C4-2B (cell line): ENCODE measurements around the gene MRPL50.

ENCODE experiments used
- ZFX ChIP-seq: fragments of 450-650 bp; IDR thresholded peaks from 2 replicates; pipeline ENCODE4 v1.6.1; 2017
- TF ChIP-seq, protein P1 (sequence below): fragments of 450-650 bp; conservative IDR thresholded peaks from 2 replicates; pipeline ENCODE4 v1.5.1; 2017; ENCODE audit warnings: mild to moderate bottlenecking

DNA sequence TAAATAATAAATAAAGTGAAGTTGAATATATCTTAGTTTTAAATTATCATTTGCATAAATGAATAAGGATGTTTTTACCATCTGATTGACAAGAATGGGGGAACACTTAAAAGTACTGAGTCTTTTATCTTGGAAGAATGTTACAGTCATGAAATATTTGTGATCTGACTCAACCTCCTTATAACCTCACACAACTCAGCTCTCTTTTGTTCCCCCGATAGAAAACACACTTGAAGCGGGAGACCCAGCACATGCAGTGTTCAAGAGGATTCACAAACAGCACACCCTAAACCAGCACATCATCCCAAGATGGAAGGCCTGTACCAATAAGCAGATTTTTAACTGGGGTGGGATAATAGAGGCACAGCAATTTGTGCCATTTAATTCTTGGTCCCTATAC, 29.1 kb downstream of the MRPL50 start:
- TF ChIP-seq, protein P1, sequence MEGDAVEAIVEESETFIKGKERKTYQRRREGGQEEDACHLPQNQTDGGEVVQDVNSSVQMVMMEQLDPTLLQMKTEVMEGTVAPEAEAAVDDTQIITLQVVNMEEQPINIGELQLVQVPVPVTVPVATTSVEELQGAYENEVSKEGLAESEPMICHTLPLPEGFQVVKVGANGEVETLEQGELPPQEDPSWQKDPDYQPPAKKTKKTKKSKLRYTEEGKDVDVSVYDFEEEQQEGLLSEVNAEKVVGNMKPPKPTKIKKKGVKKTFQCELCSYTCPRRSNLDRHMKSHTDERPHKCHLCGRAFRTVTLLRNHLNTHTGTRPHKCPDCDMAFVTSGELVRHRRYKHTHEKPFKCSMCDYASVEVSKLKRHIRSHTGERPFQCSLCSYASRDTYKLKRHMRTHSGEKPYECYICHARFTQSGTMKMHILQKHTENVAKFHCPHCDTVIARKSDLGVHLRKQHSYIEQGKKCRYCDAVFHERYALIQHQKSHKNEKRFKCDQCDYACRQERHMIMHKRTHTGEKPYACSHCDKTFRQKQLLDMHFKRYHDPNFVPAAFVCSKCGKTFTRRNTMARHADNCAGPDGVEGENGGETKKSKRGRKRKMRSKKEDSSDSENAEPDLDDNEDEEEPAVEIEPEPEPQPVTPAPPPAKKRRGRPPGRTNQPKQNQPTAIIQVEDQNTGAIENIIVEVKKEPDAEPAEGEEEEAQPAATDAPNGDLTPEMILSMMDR = no peak
- TF ChIP-seq ZFX = no peak
